GM21576 (cell line): ENCODE measurements around the gene FBXO3.

Experiments used
- ATAC-seq: cut with Tn5 transposase; IDR thresholded peaks from one replicate; pipeline ENCODE4 v1.9.1; 2021; ENCODE audit warnings: mild to moderate bottlenecking, moderate library complexity; ENCODE audit not compliant: unreplicated experiment

The FBXO3 gene

GRCh38 chr11:33704240-33705002 is 69.9 kb downstream of the FBXO3 start:
- no peak for ATAC-seq

- no peak for ATAC-seq
These were observed 70.5 kb downstream of the FBXO3 start for GRCh38 chr11:33703788-33704187.

GRCh38 chr11:33703234-33703633 is 71.1 kb downstream of the FBXO3 start:
- no peak for ATAC-seq

GRCh38 chr11:33701302-33702230 is 72.8 kb downstream of the FBXO3 start:
- no peak for ATAC-seq

- peak; percentile 92 for ATAC-seq
These were observed 73.6 kb downstream of the FBXO3 start, which contains the start of gene C11orf91 for GRCh38 chr11:33700502-33701271. Gene C11orf91 (minus strand): TSS chr11:33700826. CDS start chr11:33700740, 86 bp downstream.

GRCh38 chr11:33700063-33700501 is 74.2 kb downstream of the FBXO3 start:
- ATAC-seq, result no peak

- ATAC-seq, result no peak
These were observed 74.7 kb downstream of the FBXO3 start for GRCh38 chr11:33699515-33700062.

GRCh38 chr11:33698921-33699320 is 75.4 kb downstream of the FBXO3 start:
- ATAC-seq, result no peak

- ATAC-seq, result no peak
These were observed 76.3 kb downstream of the FBXO3 start for GRCh38 chr11:33697997-33698396.

GRCh38 chr11:33696931-33697638 is 77.2 kb downstream of the FBXO3 start:
- no peak for ATAC-seq

GRCh38 chr11:33696411-33696810 is 77.9 kb downstream of the FBXO3 start:
- no peak for ATAC-seq

- ATAC-seq, result no peak
These were observed 79.2 kb downstream of the FBXO3 start for GRCh38 chr11:33695051-33695566.

- no peak for ATAC-seq
These were observed 79.8 kb downstream of the FBXO3 start for GRCh38 chr11:33694346-33695050.

GRCh38 chr11:33692541-33692940 is 81.8 kb downstream of the FBXO3 start:
- no peak for ATAC-seq

- ATAC-seq, result no peak
These were observed 82.3 kb downstream of the FBXO3 start for GRCh38 chr11:33692013-33692504.

GRCh38 chr11:33691066-33691864 is 83.1 kb downstream of the FBXO3 start:
- no peak for ATAC-seq
